ENCODE data around the gene LPAR4. TPM values are rescaled to one million over a fixed set of nuclear protein-coding genes. Genes with fewer than 3 reads are reported as not detected.

Gene LPAR4
- total RNA-seq, 1 experiment from 2014 or later: 7.2 TPM

DNA sequence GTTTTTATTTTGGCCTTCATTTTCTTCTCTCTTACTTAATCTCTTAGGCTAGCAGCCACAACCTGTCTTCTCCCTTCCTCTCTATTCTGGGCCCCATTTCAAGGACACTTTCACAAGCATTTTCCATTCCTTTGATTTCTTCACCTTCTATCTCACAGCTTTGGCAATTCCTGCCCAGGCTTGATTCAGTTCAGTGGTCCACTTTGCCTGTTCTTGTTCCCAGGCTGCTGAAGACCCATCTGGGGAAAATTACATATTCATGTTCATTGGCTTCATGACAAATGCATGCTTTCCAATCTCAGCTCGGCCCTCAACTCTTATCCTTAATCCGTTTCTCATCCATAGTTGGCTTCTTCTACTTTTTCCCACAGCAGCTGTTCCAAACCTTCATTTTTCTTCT, 38.7 kb upstream of the LPAR4 start:
- TF ChIP-seq, protein P1, sequence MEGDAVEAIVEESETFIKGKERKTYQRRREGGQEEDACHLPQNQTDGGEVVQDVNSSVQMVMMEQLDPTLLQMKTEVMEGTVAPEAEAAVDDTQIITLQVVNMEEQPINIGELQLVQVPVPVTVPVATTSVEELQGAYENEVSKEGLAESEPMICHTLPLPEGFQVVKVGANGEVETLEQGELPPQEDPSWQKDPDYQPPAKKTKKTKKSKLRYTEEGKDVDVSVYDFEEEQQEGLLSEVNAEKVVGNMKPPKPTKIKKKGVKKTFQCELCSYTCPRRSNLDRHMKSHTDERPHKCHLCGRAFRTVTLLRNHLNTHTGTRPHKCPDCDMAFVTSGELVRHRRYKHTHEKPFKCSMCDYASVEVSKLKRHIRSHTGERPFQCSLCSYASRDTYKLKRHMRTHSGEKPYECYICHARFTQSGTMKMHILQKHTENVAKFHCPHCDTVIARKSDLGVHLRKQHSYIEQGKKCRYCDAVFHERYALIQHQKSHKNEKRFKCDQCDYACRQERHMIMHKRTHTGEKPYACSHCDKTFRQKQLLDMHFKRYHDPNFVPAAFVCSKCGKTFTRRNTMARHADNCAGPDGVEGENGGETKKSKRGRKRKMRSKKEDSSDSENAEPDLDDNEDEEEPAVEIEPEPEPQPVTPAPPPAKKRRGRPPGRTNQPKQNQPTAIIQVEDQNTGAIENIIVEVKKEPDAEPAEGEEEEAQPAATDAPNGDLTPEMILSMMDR (conservative IDR thresholded peaks at IDR 0.05; ENCODE audit: low read depth, low read length): no peak
- TF ChIP-seq EZH2 (IDR thresholded peaks at IDR 0.05; ENCODE audit: borderline replicate concordance, low read depth, low read length, poor library complexity, severe bottlenecking): no peak
- intact Hi-C loops (cut with micrococcal nuclease; ENCODE audit: unreplicated experiment): loop anchor here (5.0 kb wide), 1 partner anchor 152 kb away; no protein-coding TSS in a partner anchor
- no TSS peak for BruUV-seq (replicated peaks)
- Histone ChIP-seq H3K4me1 (ENCODE audit: insufficient read depth, low read length, poor library complexity, severe bottlenecking) (peaks cover 4% of the 10 kb centered on the region), H3K36me3 (ENCODE audit: insufficient read depth, low read length, poor library complexity, severe bottlenecking) (no peaks in the 10 kb centered on the region), H3K27me3 (replicated peaks; ENCODE audit: insufficient read depth, low read depth, low read length, poor library complexity) (no peaks in the 10 kb centered on the region), H3K4me3 (ENCODE audit: low read depth, low read length, poor library complexity, severe bottlenecking) (no peak overlapping the region), H3K9me3 (ENCODE audit: low read depth, low read length, poor library complexity, severe bottlenecking) (no peaks in the 10 kb centered on the region), H3K27ac (ENCODE audit: low read depth, low read length, poor library complexity, severe bottlenecking) (no peak overlapping the region)
- CTCF ChIA-PET: no interaction called here
- no peak for DNase-seq (ENCODE audit: low spot score)
- POLR2A ChIA-PET (ENCODE audit: low non-redundant PET): no interaction called here

GRCh38 chrX:78710171-78710570, 37.3 kb upstream of the LPAR4 start:
- ChIA-PET CTCF (no interaction called here), POLR2A (ENCODE audit: low non-redundant PET) (interaction anchor here (0.7 kb wide), 1 partner anchor 1784 kb away, joined by 4 read pairs; no protein-coding TSS in a partner anchor)
- no peak for DNase-seq (ENCODE audit: low spot score)
- Histone ChIP-seq H3K9me3 (ENCODE audit: low read depth, low read length, poor library complexity, severe bottlenecking) (no peaks in the 10 kb centered on the region), H3K36me3 (ENCODE audit: insufficient read depth, low read length, poor library complexity, severe bottlenecking) (no peaks in the 10 kb centered on the region), H3K27ac (ENCODE audit: low read depth, low read length, poor library complexity, severe bottlenecking) (no peak overlapping the region), H3K4me3 (ENCODE audit: low read depth, low read length, poor library complexity, severe bottlenecking) (no peak overlapping the region), H3K4me1 (ENCODE audit: insufficient read depth, low read length, poor library complexity, severe bottlenecking) (peaks cover 4% of the 10 kb centered on the region), H3K27me3 (replicated peaks; ENCODE audit: insufficient read depth, low read depth, low read length, poor library complexity) (no peaks in the 10 kb centered on the region)
- no peak for TF ChIP-seq EZH2 (IDR thresholded peaks at IDR 0.05; ENCODE audit: borderline replicate concordance, low read depth, low read length, poor library complexity, severe bottlenecking)
- no TSS peak for BruUV-seq (replicated peaks)
- intact Hi-C loops (cut with micrococcal nuclease; ENCODE audit: unreplicated experiment): no loop called here

GRCh38 chrX:78712336-78712735, 35.2 kb upstream of the LPAR4 start:
- BruUV-seq (replicated peaks): no TSS peak
- Histone ChIP-seq H3K36me3 (ENCODE audit: insufficient read depth, low read length, poor library complexity, severe bottlenecking) (no peaks in the 10 kb centered on the region), H3K4me3 (ENCODE audit: low read depth, low read length, poor library complexity, severe bottlenecking) (no peak overlapping the region), H3K27me3 (replicated peaks; ENCODE audit: insufficient read depth, low read depth, low read length, poor library complexity) (no peaks in the 10 kb centered on the region), H3K4me1 (ENCODE audit: insufficient read depth, low read length, poor library complexity, severe bottlenecking) (peaks cover 4% of the 10 kb centered on the region), H3K9me3 (ENCODE audit: low read depth, low read length, poor library complexity, severe bottlenecking) (no peaks in the 10 kb centered on the region), H3K27ac (ENCODE audit: low read depth, low read length, poor library complexity, severe bottlenecking) (no peak overlapping the region)
- ChIA-PET CTCF (no interaction called here), POLR2A (ENCODE audit: low non-redundant PET) (no interaction called here)
- no peak for DNase-seq (ENCODE audit: low spot score)
- TF ChIP-seq, protein P1 (conservative IDR thresholded peaks at IDR 0.05; ENCODE audit: low read depth, low read length): no peak
- no peak for TF ChIP-seq EZH2 (IDR thresholded peaks at IDR 0.05; ENCODE audit: borderline replicate concordance, low read depth, low read length, poor library complexity, severe bottlenecking)
- intact Hi-C loops (cut with micrococcal nuclease; ENCODE audit: unreplicated experiment): no loop called here

DNA sequence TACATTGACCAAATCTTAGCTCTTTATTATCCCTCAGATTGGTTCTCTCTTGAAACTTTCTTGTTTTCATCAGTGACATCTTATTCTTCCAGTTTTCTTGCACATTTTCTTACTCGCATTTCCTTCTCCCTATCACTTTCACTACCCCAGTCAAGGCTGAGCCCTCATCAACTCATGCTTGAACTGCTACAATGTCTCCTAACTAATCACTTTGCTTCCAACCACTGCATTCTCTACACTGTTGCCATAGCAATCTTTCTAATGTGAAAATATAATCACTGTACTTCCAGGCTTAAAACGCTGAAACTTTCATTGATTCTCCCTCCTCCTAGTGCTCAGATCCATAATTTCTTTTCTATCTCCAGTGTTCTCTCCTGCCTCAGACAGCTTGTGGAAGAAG, 22.2 kb upstream of the LPAR4 start:
- DNase-seq (ENCODE audit: low spot score): peak; percentile 35
- CTCF ChIA-PET: no interaction called here
- intact Hi-C loops (cut with micrococcal nuclease; ENCODE audit: unreplicated experiment): no loop called here
- no peak for TF ChIP-seq EZH2 (IDR thresholded peaks at IDR 0.05; ENCODE audit: borderline replicate concordance, low read depth, low read length, poor library complexity, severe bottlenecking)
- TF ChIP-seq, protein P1 (conservative IDR thresholded peaks at IDR 0.05; ENCODE audit: low read depth, low read length): no peak
- H3K4me1 ChIP-seq (ENCODE audit: insufficient read depth, low read length, poor library complexity, severe bottlenecking): no peaks in the 10 kb centered on the region
- no TSS peak for BruUV-seq (replicated peaks)
- H3K27ac ChIP-seq (ENCODE audit: low read depth, low read length, poor library complexity, severe bottlenecking): no peak overlapping the region
- POLR2A ChIA-PET (ENCODE audit: low non-redundant PET): no interaction called here
- H3K4me3 ChIP-seq (ENCODE audit: low read depth, low read length, poor library complexity, severe bottlenecking): no peak overlapping the region
- no peaks in the 10 kb centered on the region for H3K27me3 ChIP-seq (replicated peaks; ENCODE audit: insufficient read depth, low read depth, low read length, poor library complexity)
- no peaks in the 10 kb centered on the region for H3K9me3 ChIP-seq (ENCODE audit: low read depth, low read length, poor library complexity, severe bottlenecking)
- no peaks in the 10 kb centered on the region for H3K36me3 ChIP-seq (ENCODE audit: insufficient read depth, low read length, poor library complexity, severe bottlenecking)
